ENCODE measurements around the gene KYNU. TPM values are rescaled to one million over a fixed set of nuclear protein-coding genes. Genes with fewer than 3 reads are reported as not detected.
"Not testable (repeated sequence)": the region's sequence is repeated elsewhere in the genome, so short reads cannot be mapped to it uniquely, and the experiment has no call there.

Gene KYNU
- total RNA-seq, 1 donor from 2014 or later = not detected

DNA sequence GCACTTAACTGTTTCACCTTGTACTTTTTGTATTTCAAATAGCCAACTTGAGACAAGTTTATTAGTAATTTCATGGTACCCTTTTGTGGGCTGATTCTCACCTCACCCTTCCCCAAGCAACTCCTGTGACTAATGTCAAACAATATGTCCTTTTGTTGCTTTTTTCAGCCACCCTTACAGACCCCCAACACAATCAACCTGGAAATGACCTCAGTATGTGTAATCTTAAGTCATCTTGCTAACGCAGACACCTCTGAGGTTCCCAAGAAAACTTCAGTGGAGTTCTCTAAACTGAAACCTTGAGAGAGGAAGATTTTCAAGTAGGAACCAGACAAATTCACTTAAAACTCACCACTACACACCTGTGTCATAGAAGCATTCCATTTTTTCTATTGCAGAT lies 69.5 kb downstream of the KYNU start:
- Mint-ChIP-seq H3K9me3 (ENCODE audit: unreplicated experiment) (peaks cover 3% of the 10 kb centered on the region), H3K27ac (ENCODE audit: unreplicated experiment) (no peak overlapping the region), H3K36me3 (ENCODE audit: unreplicated experiment) (peaks cover 9% of the 10 kb centered on the region), H3K4me3 (ENCODE audit: unreplicated experiment) (no peak overlapping the region), H3K4me1 (ENCODE audit: low read depth, unreplicated experiment) (no peaks in the 10 kb centered on the region), H3K27me3 (ENCODE audit: unreplicated experiment) (no peaks in the 10 kb centered on the region)
- TF ChIP-seq, protein P1, sequence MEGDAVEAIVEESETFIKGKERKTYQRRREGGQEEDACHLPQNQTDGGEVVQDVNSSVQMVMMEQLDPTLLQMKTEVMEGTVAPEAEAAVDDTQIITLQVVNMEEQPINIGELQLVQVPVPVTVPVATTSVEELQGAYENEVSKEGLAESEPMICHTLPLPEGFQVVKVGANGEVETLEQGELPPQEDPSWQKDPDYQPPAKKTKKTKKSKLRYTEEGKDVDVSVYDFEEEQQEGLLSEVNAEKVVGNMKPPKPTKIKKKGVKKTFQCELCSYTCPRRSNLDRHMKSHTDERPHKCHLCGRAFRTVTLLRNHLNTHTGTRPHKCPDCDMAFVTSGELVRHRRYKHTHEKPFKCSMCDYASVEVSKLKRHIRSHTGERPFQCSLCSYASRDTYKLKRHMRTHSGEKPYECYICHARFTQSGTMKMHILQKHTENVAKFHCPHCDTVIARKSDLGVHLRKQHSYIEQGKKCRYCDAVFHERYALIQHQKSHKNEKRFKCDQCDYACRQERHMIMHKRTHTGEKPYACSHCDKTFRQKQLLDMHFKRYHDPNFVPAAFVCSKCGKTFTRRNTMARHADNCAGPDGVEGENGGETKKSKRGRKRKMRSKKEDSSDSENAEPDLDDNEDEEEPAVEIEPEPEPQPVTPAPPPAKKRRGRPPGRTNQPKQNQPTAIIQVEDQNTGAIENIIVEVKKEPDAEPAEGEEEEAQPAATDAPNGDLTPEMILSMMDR (IDR thresholded peaks at IDR 0.05; ENCODE audit: partially characterized antibody, unreplicated experiment) = no peak
- no peak for DNase-seq

DNA sequence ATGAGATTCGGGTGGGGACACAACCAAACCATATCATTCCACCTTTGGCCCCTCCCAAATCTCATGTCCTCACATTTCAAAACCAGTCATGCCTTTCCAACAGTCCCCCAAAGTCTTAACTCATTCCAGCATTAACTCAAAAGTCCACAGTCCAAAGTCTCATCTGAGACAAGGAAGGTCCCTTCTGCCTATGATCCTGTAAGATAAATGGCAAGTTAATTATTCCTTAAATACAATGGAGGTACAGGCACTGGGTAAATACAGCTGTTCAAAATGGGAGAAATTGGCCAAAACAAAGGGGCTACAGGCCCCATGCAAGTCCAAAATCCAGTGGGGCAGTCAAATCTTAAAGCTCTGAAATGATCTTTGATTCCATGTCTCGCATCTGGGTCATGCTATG lies 71.3 kb downstream of the KYNU start:
- DNase-seq; H3K9me3 Mint-ChIP-seq (ENCODE audit: unreplicated experiment); H3K27ac Mint-ChIP-seq (ENCODE audit: unreplicated experiment); H3K4me1 Mint-ChIP-seq (ENCODE audit: low read depth, unreplicated experiment); H3K27me3 Mint-ChIP-seq (ENCODE audit: unreplicated experiment); H3K36me3 Mint-ChIP-seq (ENCODE audit: unreplicated experiment); H3K4me3 Mint-ChIP-seq (ENCODE audit: unreplicated experiment): not testable (repeated sequence)

DNA sequence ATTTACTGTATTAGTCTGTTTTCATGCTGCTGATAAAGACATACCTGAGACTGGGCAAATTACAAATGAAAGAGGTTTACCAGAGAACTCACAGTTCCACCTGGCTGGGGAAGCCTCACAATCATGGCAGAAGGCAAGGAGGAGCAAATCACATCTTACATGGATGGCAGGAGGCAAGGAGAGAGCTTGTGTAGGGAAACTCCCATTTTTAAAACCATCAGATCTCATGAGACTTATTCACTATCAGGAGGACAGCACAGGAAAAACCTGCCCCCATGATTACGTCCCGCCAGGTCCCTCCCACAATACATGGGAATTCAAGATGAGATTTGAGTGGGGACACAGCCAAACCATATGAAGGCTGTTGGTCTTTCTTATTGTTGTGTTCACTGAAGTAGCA lies 72.9 kb downstream of the KYNU start:
- H3K27me3 Mint-ChIP-seq (ENCODE audit: unreplicated experiment); H3K27ac Mint-ChIP-seq (ENCODE audit: unreplicated experiment); DNase-seq; H3K9me3 Mint-ChIP-seq (ENCODE audit: unreplicated experiment); H3K4me3 Mint-ChIP-seq (ENCODE audit: unreplicated experiment); H3K4me1 Mint-ChIP-seq (ENCODE audit: low read depth, unreplicated experiment); H3K36me3 Mint-ChIP-seq (ENCODE audit: unreplicated experiment): not testable (repeated sequence)

DNA sequence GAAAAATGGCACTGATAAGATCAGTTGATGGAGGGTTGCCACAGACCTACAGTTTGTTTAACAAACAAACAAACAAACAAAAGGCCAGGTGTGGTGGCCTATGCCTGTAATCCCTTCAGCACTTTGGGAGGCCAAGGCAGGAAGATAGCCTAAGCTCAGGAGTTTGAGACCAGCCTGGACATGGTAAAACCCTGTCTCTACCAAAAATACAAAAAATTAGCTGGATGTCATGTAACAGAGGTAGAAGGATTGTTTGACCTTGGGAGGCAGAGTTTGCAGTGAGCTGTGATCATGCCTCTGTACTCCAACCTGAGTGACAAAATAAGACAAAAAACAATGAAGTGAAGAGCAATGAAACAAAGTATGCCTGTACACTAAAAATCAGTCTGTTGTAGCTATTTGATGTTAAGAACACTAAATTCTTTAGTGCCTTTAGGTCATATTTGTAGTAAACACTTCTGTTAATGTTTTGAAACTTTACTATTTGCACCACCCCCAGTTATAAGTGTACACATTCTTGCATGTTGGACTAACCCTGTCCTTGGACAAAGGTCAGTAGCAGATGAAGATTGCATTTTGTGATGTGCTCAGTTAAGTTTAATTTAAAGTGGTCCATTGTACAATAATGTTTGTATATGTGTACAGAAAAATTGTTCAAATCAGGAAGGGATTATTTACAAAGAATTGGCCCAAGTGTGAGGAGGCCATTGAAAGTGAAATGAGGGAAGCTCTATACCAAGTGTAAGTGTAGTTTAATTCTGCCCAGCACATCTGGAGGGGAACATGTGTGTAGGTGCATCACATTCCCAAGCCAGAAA lies 73.9 kb downstream of the KYNU start:
- DNase-seq = no peak
- TF ChIP-seq, protein P1 (IDR thresholded peaks at IDR 0.05; ENCODE audit: partially characterized antibody, unreplicated experiment) = no peak
- Mint-ChIP-seq H3K36me3 (ENCODE audit: unreplicated experiment) (peaks cover 9% of the 10 kb centered on the region), H3K27me3 (ENCODE audit: unreplicated experiment) (no peaks in the 10 kb centered on the region), H3K27ac (ENCODE audit: unreplicated experiment) (no peak overlapping the region), H3K4me1 (ENCODE audit: low read depth, unreplicated experiment) (no peaks in the 10 kb centered on the region), H3K9me3 (ENCODE audit: unreplicated experiment) (peaks cover 3% of the 10 kb centered on the region), H3K4me3 (ENCODE audit: unreplicated experiment) (no peak overlapping the region)

DNA sequence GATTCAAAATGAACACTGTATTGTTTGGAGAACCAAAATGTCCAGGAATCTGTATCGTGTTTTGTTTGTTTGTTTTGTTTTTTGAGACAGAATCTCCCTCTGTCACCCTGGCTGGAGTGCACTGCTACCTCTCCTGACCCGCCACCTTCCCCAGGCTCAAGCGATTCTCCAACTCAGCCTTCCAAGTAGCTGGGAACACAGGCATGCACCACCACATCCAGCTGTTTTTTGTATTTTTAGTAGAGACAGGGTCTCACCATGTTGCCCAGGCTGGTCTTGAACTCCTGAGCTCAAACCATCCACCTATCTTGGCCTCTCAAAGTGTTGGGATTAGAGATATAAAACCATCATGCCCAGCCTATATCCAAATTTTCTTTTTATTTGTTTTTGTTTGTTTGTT lies 74.6 kb downstream of the KYNU start:
- Mint-ChIP-seq H3K9me3 (ENCODE audit: unreplicated experiment) (peaks cover 3% of the 10 kb centered on the region), H3K4me3 (ENCODE audit: unreplicated experiment) (no peak overlapping the region), H3K36me3 (ENCODE audit: unreplicated experiment) (peaks cover 9% of the 10 kb centered on the region), H3K27me3 (ENCODE audit: unreplicated experiment) (no peaks in the 10 kb centered on the region), H3K4me1 (ENCODE audit: low read depth, unreplicated experiment) (no peaks in the 10 kb centered on the region), H3K27ac (ENCODE audit: unreplicated experiment) (no peak overlapping the region)
- DNase-seq = no peak
- TF ChIP-seq, protein P1 (IDR thresholded peaks at IDR 0.05; ENCODE audit: partially characterized antibody, unreplicated experiment) = no peak

DNA sequence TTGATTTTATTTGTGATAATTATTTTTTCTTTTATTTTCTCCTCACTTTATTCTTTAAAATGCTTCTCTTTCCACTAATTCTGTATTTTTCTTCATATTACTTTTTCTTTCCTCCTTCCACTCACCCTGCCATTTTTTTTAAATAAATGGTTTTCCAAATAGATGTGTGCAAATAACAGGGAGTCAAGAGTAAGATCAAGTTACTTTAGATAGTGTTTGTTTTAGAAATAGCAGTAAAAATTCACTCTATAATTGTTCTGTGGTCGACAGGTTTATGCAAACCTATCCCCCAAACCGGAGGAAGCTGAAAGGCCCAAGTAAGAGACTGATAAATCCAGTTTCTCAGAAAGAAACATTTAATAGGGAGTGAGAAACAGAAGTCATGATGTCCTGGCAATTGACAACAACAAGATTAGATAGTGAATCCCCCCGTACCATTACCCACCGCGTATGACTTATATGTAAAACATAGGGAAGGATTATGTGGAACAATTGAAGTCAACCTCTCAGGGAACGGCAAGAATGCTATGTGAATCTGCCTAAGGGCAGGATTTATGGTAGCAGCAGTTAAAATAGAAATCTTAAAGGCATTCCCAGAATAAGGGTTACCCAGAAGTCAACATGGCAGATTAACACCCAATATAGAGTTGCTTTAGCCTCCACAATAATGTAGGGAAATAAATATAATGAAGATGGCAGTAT lies 75.5 kb downstream of the KYNU start:
- no peak overlapping the region for H3K27ac Mint-ChIP-seq (ENCODE audit: unreplicated experiment)
- DNase-seq = no peak
- TF ChIP-seq, protein P1 (IDR thresholded peaks at IDR 0.05; ENCODE audit: partially characterized antibody, unreplicated experiment) = no peak
- no peaks in the 10 kb centered on the region for H3K4me1 Mint-ChIP-seq (ENCODE audit: low read depth, unreplicated experiment)
- no peaks in the 10 kb centered on the region for H3K27me3 Mint-ChIP-seq (ENCODE audit: unreplicated experiment)
- peaks cover 3% of the 10 kb centered on the region for H3K9me3 Mint-ChIP-seq (ENCODE audit: unreplicated experiment)
- no peak overlapping the region for H3K4me3 Mint-ChIP-seq (ENCODE audit: unreplicated experiment)
- H3K36me3 Mint-ChIP-seq (ENCODE audit: unreplicated experiment) = peaks cover 9% of the 10 kb centered on the region

All from glutamatergic neuron (in vitro differentiated cells).